HG03159 (cell line): ENCODE results near the gene ACTRT2.

Source experiments
- ATAC-seq: cut with Tn5 transposase; IDR thresholded peaks from one replicate; pipeline ENCODE4 v1.9.1; 2021; ENCODE audit warnings: mild to moderate bottlenecking, moderate library complexity; ENCODE audit not compliant: unreplicated experiment

Gene ACTRT2

DNA sequence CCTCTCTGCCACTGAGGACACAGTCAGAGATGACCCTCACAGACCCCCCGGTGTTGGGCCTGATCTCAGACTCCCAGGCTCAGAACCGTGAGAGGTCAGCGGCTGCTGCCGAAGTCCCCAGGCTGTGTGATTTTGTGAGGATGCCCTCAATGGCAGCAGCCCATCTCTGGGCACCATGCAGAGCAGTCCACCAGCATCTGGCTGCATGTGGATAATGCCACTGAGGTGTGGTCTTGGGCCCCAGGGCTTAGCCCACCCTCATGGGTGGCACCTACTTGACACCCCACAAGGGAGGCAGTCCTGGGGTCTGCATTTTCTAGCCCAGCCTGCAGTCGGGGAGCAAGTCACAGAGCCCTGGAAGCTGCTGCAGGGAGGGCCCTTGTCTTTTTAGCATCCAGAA is 5.5 kb upstream of the ACTRT2 start:
- no peak for ATAC-seq

DNA sequence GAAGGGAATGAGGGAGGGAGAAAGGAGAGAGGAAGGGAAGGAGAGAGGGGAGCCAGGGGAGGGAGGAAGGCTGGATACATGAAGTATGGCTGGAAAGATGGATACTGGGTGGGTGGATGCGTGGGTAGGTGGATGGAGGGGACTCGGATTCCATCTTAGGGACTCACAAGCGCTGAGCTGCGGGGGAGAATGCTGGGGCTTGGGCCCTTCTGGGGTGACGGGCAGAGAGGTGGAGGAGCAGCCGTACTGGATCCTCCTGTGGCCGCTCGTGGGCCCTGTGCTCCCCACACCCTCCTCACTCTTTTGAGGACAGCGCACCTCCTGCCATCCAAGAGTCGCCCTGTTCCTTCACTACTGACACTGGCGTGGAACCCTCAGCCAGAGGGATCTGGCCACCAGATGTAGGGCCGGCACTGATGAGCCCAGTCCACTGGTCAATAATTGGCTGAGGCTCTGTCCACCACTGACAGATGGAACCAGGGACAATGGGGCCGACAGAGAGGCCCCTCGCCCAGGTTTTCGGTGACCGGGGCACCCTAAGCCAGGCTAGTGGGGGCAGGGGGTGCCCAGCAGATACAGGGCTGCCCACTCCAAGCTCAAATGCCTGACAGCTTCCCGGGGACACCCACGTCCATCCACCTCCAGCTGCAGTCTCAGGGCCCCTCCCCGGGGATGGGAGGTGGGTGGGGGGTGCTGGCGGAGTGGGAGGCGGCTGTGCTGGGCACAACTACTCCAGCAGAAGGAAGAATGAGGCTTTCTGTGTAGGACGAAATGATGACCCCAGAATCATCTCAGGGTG is 4.4 kb upstream of the ACTRT2 start:
- no peak for ATAC-seq

DNA sequence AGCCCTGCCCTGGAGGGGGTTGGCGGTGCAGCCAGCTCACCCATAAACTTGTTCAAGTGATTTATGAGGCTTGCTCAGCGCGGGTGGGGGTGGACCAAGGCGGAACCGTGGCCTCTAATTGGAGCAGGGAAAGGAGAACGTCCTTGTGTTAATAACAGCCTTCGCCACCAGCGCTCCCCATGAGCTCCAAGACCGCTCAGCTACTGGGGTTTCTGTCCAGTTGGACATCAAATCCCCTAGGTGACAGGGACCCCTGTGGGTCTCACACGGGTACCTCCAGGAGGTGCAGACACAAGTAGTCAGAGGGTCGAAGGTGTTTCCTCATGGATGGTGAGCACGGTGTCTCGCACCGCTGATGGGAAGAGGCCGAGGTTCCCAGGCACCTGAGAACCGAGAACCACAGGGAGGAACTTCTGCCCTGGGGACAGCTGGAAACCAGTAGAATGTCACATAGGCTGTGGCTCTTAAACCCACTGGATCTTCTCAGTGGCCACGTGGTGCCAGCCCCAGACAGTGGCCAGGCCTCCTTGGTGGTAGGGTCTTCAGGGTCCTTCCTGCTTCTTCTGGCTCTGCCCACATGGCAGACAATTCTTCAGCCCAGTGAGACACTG is 3.7 kb upstream of the ACTRT2 start:
- no peak for ATAC-seq

DNA sequence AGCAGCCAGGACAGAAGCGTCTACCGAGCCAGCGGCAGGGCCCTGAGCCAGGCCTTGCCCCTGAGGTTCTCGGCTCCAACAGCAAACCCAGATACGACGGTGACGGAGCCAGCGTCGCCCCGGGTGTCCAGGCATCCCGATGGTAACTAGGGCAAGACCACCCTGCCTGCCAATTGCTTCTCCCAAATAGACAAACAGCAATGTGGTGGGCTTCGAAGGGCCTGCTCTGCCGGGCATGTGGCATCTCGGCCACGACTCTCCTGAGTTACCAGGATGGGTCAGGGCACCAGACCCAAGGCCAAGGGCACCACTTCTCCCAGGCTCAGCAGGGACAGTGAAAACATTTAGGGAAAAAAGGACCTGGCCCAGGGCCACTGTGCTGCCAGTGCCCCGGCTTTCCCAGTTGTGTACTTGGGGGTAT is 3.2 kb upstream of the ACTRT2 start:
- ATAC-seq, result no peak

DNA sequence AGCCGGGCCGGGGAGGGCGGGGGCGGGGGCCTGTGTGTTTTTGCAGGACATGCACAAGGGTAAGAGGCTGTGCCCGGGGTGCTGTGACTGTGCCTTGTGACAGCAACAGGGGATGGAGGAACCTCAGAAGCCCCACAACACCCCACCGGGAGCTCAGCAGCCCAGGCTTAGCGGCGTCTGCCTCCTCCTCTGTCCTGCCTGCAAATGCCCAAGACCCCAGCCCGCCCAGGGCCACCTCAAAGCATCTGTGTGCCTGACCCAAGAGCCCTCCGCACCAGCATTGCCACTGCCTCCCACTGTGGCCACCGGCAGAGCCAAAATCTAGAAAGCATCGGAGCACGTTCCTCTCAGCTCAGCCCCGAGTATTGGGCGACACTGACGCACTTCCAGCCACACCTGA is 2.7 kb upstream of the ACTRT2 start:
- no peak for ATAC-seq

GRCh38 chr1:3019007-3019515 is 2.2 kb upstream of the ACTRT2 start:
- no peak for ATAC-seq

DNA sequence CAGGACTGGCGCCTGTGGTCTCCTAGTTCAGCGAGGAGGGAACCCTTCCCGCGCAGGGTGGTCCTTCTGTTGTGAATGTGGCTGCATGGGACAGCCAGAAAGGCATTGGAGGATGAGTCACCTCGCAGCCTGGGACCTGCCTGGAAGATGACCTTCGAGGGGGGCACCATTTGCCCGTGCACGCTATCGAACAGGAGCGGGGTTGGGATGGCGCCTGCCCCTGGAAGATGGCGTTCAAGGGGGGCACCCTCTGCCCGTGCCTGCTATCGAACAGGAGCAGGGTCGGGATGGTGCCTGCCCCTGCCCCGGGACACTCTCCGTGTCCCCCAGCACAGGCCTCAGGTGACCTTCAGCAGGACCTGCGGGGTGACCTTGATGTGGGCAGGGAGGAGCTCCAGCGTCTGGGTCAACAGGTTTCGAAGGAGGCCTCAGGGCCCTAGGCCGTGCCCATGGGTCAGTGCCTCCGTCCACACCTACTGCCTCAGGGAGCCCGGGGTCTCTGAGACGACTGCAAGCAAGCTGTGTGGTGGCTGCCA is 1.7 kb upstream of the ACTRT2 start:
- ATAC-seq, result no peak

DNA sequence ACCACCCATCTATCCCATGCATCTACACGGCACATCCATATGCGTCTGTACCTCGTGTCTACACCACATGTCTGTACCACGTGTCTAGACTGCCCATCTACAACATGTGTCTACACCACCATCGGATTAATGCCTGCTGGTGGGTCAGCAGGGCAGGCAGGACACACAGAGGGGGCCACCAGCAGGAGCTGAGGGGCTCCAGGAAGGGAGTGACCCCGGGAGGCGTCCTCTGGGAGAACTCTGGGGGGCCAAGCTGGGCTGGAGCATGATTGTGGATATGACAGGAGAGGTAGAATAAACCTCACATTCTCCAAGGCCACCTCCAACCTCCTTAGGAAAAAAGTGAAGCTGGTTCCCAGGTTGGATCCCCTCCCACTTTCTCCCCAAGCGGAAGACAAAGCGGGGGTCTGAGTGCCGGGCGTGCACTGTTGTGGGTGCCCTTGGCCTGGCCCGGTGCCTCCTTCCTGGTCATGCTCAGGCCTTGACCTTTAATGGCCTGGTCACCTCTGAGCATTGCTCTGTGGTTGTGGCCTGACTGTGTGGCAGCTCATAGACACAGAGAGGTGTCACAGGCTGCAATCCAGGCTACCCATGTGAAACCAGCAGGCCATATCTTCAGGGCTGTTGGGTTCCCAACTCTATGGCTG is 881 bp upstream of the ACTRT2 start:
- ATAC-seq, result no peak

GRCh38 chr1:3021801-3022401 is 634 bp downstream of the ACTRT2 start:
- ATAC-seq, result no peak

GRCh38 chr1:3022511-3022973 is 1.3 kb downstream of the ACTRT2 start:
- ATAC-seq, result no peak

GRCh38 chr1:3022976-3023375 is 1.7 kb downstream of the ACTRT2 start:
- no peak for ATAC-seq

GRCh38 chr1:3024019-3024418 is 2.8 kb downstream of the ACTRT2 start:
- no peak for ATAC-seq

GRCh38 chr1:3024588-3024987 is 3.3 kb downstream of the ACTRT2 start:
- no peak for ATAC-seq

GRCh38 chr1:3026124-3026523 is 4.9 kb downstream of the ACTRT2 start:
- no peak for ATAC-seq

- no peak for ATAC-seq
Measured at GRCh38 chr1:3026581-3027391, 5.5 kb downstream of the ACTRT2 start.

GRCh38 chr1:3027611-3028371 is 6.5 kb downstream of the ACTRT2 start:
- ATAC-seq, result no peak

DNA sequence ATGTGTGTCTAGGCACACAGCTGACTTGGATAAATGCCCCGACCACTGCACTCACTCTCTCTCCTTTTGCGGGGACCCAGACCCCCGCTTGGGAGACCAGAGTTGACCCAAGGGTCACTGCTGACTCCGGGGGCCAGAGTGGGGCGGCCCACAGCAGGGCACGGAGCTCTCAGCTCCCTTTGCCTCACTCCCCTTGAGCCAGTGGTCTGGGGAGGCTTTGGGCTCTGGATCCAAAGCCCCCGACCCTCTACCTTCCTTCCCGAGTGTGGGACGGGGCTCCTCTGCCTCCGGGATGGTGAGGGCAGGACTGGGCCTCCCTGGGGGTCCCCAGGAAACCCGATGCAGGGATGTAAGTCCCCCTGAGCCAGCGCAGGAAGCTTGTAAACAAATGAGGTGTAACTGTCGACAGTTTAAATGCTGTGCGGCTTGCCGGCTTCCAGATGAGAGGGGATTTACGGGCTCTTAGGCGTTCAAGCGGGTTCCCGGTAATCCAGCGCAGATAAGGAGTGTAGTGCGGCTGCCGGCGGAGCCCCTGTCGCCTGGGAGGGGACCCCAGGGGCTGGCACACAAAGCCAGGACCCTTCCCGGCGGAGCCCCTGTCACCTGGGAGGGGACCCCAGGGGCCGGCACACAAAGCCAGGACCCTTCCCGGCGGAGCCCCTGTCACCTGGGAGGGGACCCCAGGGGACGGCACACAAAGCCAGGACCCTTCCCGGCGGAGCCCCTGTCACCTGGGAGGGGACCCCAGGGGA is 7.4 kb downstream of the ACTRT2 start:
- no peak for ATAC-seq

DNA sequence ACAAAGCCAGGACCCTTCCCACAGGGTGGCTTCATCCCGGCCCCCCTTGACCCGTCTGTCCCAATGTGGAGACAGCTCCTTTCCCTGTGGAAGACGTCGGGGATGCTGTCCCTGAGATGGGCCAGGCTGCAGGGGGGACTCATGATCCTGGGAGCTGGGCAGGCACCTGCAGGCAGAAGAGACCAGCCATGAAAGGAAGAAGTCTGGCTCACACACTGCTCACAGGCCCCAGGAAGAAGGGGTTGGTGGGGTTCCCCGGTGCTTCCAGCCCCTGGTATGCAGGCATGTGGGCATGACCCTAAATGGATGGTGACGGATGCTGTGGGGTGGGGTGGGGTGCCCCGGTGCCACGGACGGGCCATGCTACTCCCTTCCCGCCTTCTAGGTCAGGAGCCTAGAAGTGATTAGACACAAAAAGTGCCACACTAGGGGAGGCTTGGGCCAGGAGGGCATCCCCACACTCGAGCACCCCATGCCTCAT is 8.3 kb downstream of the ACTRT2 start:
- no peak for ATAC-seq
